Large intestine (tissue), 3 donors: ENCODE results near the gene FRG2C. TPM values are rescaled to one million over a fixed set of nuclear protein-coding genes. Genes with fewer than 3 reads are reported as not detected.
"Not testable (repeated sequence)": the region's sequence is repeated elsewhere in the genome, so short reads cannot be mapped to it uniquely, and the experiment has no call there.

Experiments used
- DNase-seq, 2 donors: peaks; one replicate each; pipeline versions ENCODE4 v3.0.0 to v3.0.0-alpha.2; 2013
- H3K27ac ChIP-seq: one replicate; pipeline ENCODE4 v1.5.1; 2013; ENCODE audit warnings: low read length
- H3K27me3 ChIP-seq: 2 replicates; pipeline ENCODE4 v1.6.1; 2013; ENCODE audit warnings: low read length; ENCODE audit not compliant: control insufficient read depth, insufficient read depth
- H3K36me3 ChIP-seq: 2 replicates; pipeline ENCODE4 v1.6.1; 2013; ENCODE audit warnings: low read length; ENCODE audit not compliant: control insufficient read depth, insufficient read depth
- H3K4me1 ChIP-seq: one replicate; pipeline ENCODE4 v1.6.1; 2013; ENCODE audit warnings: low read length; ENCODE audit not compliant: control insufficient read depth, insufficient read depth
- H3K4me3 ChIP-seq: one replicate; pipeline ENCODE4 v1.5.1; 2013; ENCODE audit warnings: low read length
- H3K9me3 ChIP-seq: one replicate; pipeline ENCODE4 v1.6.1; 2013; ENCODE audit warnings: mild to moderate bottlenecking, low read depth, low read length, moderate library complexity; ENCODE audit not compliant: control insufficient read depth
- WGBS: methylation state at CpG from one replicate; pipeline ENCODE4 v1.1.5; 2013; ENCODE audit warnings: low lambda C conversion rate; ENCODE audit not compliant: insufficient coverage; 5-methylcytosine and 5-hydroxymethylcytosine counted together
- polyA plus RNA-seq: library from polyadenylated mRNA; unstranded; fragments of 120-200 nt; gene quantifications from one replicate; pipeline ENCODE4 v1.2.1, GENCODE V29; 2013

FRG2C gene
- polyA plus RNA-seq, 1 donor = not detected

- not testable (repeated sequence) for H3K27ac ChIP-seq, H3K36me3 ChIP-seq, H3K9me3 ChIP-seq, H3K27me3 ChIP-seq, DNase-seq, H3K4me1 ChIP-seq, H3K4me3 ChIP-seq
- no CpG with 5 or more reads among the region's 4 CpGs for WGBS
Observed at GRCh38 chr3:75645548-75645947, 18.6 kb upstream of the FRG2C start.

GRCh38 chr3:75650191-75650590, 13.9 kb upstream of the FRG2C start:
- Histone ChIP-seq H3K4me1 (no peaks in the 10 kb centered on the region), H3K27me3 (no peaks in the 10 kb centered on the region), H3K27ac (no peak overlapping the region), H3K36me3 (no peaks in the 10 kb centered on the region), H3K9me3 (peaks cover 5% of the 10 kb centered on the region), H3K4me3 (no peak overlapping the region)
- WGBS = no CpG with 5 or more reads among the region's 9 CpGs
- no peak for DNase-seq

GRCh38 chr3:75655101-75655904, 8.8 kb upstream of the FRG2C start:
- H3K36me3 ChIP-seq, H3K4me3 ChIP-seq, H3K27ac ChIP-seq, DNase-seq, H3K4me1 ChIP-seq: not testable (repeated sequence)
- peaks cover 19% of the 10 kb centered on the region for H3K27me3 ChIP-seq
- WGBS = no CpG with 5 or more reads among the region's 50 CpGs
- peaks cover 11% of the 10 kb centered on the region for H3K9me3 ChIP-seq

- H3K4me1 ChIP-seq, H3K36me3 ChIP-seq, H3K27ac ChIP-seq, H3K4me3 ChIP-seq, DNase-seq: not testable (repeated sequence)
- Histone ChIP-seq H3K9me3 (peaks cover 11% of the 10 kb centered on the region), H3K27me3 (peaks cover 19% of the 10 kb centered on the region)
- WGBS = 57% methylated on average over 2 of the region's 7 CpGs
Observed at GRCh38 chr3:75655956-75656355, 8.2 kb upstream of the FRG2C start.

GRCh38 chr3:75658411-75659107, 5.6 kb upstream of the FRG2C start:
- DNase-seq = peak; percentile 57 to 88
- H3K4me1 ChIP-seq, H3K36me3 ChIP-seq: not testable (repeated sequence)
- Histone ChIP-seq H3K9me3 (peaks cover 11% of the 10 kb centered on the region), H3K27ac (peak overlapping the region; percentile 48), H3K27me3 (peaks cover 29% of the 10 kb centered on the region), H3K4me3 (peak overlapping the region; percentile 57)
- WGBS = no CpG with 5 or more reads among the region's 42 CpGs

GRCh38 chr3:75659108-75659433, 5.1 kb upstream of the FRG2C start:
- Histone ChIP-seq H3K27me3 (peaks cover 29% of the 10 kb centered on the region), H3K27ac (peak overlapping the region; percentile 48)
- H3K4me1 ChIP-seq = not testable (repeated sequence)

GRCh38 chr3:75665626-75666025, 1.5 kb downstream of the FRG2C start:
- Histone ChIP-seq H3K9me3 (peaks cover 18% of the 10 kb centered on the region), H3K27me3 (peaks cover 64% of the 10 kb centered on the region)
- H3K36me3 ChIP-seq, H3K4me3 ChIP-seq, H3K4me1 ChIP-seq, DNase-seq, H3K27ac ChIP-seq: not testable (repeated sequence)
- no CpG with 5 or more reads among the region's 9 CpGs for WGBS

More at GRCh38 chr3:75659108-75659433, 5.1 kb upstream of the FRG2C start:
- Histone ChIP-seq H3K4me3 (peak overlapping the region; percentile 57), H3K9me3 (peaks cover 11% of the 10 kb centered on the region)
- not testable (repeated sequence) for H3K36me3 ChIP-seq, DNase-seq

- not testable (repeated sequence) for H3K4me3 ChIP-seq, H3K36me3 ChIP-seq, H3K4me1 ChIP-seq, H3K27ac ChIP-seq
- DNase-seq = peak in 1 of 2 donors; percentile 18
- 33% methylated on average over 5 of the region's 46 CpGs for WGBS
- Histone ChIP-seq H3K9me3 (peaks cover 24% of the 10 kb centered on the region), H3K27me3 (peaks cover 80% of the 10 kb centered on the region)
Observed at GRCh38 chr3:75667757-75668701, 3.9 kb downstream of the FRG2C start.

- H3K27ac ChIP-seq, H3K36me3 ChIP-seq, H3K4me1 ChIP-seq: not testable (repeated sequence)
- peak overlapping the region; percentile 21 for H3K4me3 ChIP-seq
- peaks cover 24% of the 10 kb centered on the region for H3K9me3 ChIP-seq
- H3K27me3 ChIP-seq = peaks cover 77% of the 10 kb centered on the region
- 63% methylated on average over 43 of the region's 53 CpGs for WGBS
- peak in 1 of 2 donors; percentile 26 for DNase-seq
Observed at GRCh38 chr3:75668759-75669347, 4.7 kb downstream of the FRG2C start.
